GM19395 (cell line): Measurements from ENCODE around the gene SCN1B.

Experiments used
- ATAC-seq: cut with Tn5 transposase; IDR thresholded peaks from one replicate; pipeline ENCODE4 v1.9.1; 2021; ENCODE audit warnings: mild to moderate bottlenecking, moderate library complexity; ENCODE audit not compliant: unreplicated experiment

Gene SCN1B

GRCh38 chr19:35051796-35052195 lies 21.5 kb downstream of the SCN1B start:
- no peak for ATAC-seq

GRCh38 chr19:35052599-35053190 lies 22.4 kb downstream of the SCN1B start:
- ATAC-seq = no peak

DNA sequence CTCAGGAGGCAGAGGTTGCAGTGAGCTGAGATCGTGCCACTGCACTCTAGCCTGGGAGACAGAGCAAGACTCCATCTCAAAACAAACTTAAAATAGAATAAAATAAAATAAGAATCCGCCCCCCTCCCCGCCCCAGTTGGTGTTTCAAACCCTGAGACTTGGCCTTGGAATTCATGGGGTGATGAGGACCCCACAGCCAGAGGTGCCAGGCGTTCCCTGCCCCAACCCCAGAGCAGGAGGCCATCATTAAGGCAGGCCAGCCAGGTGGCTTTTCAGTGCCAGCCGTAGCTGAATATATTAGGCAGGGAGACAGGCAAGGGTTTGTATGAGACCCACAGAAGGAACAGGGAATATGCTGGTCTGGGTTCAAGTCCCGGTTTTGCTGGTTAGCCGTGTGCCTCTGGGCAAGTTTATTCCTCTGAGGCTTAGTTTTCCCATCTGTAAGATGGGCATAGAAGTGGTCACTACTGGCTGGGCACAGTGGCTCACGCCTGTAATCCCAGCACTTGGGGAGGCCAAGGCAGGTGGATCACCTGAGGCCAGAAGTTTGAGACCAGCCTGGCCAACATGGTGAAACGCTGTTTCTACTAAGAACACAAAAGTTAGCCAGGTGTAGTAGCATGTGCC lies 23.5 kb downstream of the SCN1B start:
- no peak for ATAC-seq

DNA sequence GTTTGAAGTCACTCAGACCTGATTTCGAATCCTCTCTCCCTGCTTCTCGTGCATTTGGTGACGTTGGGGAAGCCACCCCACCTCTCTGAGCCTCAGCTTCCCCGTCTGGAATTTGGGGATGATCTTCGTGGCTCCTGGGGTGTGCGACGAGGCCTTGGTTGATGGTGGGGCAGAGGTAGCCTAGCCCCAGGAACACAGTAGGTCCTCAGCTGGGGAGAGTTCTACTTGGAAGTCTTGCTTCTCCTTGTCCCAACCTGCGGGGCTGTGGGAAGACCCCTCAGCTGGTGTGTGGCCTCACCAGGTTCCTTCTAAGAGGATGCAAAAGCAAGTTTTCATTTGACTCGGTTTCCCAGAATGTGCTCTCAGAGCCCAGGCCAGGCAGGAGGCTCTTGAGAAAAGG lies 24.4 kb downstream of the SCN1B start:
- no peak for ATAC-seq

DNA sequence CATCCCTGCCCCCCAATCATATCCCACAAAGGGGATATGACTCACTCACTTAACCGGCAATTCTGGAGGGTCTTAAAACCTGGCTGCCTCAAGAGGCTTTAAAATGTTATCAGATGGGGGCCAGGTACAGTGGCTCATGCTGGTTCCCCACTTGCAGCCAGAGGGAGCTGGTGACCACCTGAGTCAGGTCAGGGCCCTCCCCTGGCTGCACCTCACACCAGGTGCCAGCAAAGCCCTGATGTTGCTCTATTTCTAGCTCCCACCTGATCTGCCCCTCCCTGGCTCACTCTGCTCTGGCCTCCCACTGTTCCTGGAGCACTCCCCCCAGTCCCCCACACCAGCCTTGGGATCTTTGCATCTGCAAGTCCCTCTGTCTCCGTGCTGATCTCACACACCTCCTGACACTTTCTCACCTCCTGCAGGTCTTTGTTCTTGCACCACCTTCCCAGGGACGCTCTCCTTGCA lies 25.5 kb downstream of the SCN1B start:
- no peak for ATAC-seq

DNA sequence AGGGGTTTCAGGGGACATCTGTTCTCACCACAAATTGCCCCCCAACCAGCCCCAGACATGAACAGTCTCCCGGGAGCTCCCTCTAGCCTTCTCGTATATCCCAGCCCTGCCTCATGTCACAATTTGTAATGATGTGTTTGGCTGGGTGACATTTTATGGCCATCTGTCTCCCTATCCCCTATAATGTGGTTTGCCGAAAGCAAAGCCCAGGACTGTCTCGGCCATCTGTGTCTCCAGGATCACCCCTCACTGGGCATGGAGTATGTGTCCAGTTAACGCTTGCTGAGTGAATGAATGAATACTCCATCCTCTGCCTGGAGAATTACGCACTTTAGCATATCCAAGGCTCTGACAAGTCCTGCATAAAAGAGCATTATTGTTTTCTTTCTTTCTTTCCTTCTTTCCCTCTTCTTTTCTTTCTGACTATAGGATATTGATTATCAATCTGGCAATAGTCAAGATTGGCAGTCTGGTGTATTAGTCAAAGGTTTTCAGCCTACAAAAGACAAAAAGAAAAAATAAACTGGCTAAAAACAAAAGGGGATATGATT lies 26.3 kb downstream of the SCN1B start:
- no peak for ATAC-seq

- ATAC-seq = no peak
These were observed 28.1 kb downstream of the SCN1B start for GRCh38 chr19:35058370-35058769.

DNA sequence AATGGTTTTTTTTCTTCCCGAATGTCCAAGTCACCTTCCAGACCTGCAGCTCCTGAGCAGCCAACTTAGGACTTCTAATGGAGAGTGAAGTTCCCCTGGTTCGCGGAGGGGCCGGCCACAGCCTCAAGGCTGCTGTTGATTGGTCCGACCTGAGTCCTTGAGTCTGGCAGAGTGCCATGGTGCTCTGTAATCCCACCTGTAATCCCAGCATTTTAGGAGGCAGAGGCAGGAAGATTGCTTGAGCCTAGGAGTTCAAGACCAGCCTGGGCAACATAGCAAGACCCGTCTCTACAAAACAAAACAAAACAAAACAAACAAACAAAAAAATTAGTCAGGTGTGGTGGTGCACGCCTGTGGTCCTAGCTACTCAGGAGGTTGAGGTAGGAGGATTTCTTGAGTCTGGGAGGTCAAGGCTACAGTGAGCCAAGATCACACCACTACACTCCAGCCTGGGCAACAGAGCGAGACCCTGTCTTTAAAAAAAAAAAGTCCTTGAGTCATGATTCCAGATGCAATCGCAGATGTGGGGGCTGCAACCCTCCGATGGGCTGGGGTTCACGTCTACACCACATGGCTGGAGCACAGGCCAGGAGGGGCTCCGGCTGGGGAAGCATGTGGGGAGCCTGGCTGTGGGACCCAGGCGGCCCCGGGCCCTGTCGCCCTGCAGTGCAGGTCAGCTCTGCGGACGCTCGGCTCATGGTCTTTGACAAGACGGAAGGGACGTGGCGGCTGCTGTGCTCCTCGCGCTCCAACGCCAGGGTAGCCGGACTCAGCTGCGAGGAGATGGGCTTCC lies 28.9 kb downstream of the SCN1B start:
- ATAC-seq = no peak

GRCh38 chr19:35059799-35060091 lies 29.5 kb downstream of the SCN1B start:
- ATAC-seq = no peak

- no peak for ATAC-seq
These were observed 30.0 kb downstream of the SCN1B start for GRCh38 chr19:35060160-35060855.

- no peak for ATAC-seq
These were observed 31.5 kb downstream of the SCN1B start for GRCh38 chr19:35061583-35062373.

DNA sequence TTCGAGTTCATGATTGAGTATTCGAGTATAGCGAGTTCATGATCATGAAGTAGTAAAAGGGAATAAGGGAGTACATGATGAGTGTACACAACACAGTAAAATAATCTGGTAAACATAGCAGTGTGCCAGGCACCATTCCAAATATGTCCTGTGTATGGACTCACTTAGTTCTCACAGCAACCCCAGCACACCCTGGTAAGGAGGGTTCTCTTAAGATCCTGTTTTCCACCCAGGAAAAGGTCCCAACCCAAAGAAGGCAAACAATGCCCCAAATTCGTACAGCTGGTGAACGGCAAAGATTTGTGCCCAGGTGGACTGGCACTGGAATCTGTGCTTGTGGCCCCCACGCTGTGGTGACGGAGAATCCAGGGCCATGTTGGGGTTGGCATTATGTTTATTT lies 32.7 kb downstream of the SCN1B start:
- ATAC-seq = no peak

GRCh38 chr19:35063940-35064818 lies 33.9 kb downstream of the SCN1B start:
- ATAC-seq = no peak

DNA sequence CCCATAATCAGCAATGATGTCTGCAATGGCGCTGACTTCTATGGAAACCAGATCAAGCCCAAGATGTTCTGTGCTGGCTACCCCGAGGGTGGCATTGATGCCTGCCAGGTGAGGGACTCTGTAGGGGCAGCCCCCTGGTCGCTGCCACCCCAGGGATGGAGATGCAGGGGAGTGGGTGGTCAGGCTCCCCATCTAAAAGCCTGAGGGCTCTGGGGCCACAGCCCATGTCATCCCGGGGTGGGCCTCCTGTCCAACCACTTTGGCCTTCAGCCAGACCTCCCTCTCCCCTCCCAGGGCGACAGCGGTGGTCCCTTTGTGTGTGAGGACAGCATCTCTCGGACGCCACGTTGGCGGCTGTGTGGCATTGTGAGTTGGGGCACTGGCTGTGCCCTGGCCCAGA lies 35.3 kb downstream of the SCN1B start:
- ATAC-seq = no peak

GRCh38 chr19:35066121-35066520 lies 35.9 kb downstream of the SCN1B start:
- no peak for ATAC-seq

GRCh38 chr19:35066691-35067563 lies 36.7 kb downstream of the SCN1B start:
- ATAC-seq = peak; percentile 74

GRCh38 chr19:35068941-35069634 lies 38.8 kb downstream of the SCN1B start:
- ATAC-seq = no peak

DNA sequence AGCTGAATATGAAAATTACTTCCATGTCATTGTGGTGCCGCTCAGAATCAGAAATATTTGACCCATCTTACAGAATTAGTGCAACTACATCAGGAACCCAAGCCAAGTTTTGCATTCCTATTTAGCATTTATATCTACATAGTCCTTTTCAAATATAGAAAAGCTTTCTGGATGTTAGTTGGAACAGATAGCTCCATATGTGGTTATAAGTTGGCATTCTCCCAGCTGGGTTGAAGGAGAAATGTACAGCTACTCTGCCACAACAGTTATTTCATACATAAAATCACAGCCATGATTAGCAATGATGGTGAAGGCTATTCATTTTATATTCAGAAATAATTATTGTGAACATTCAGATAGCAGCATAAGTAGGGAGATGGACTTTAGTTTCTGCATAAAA lies 39.4 kb downstream of the SCN1B start:
- no peak for ATAC-seq
